GM12873 (cell line): ENCODE data around the gene SHISAL1.

Experiments used
- TF ChIP-seq, protein P1 (sequence below): IDR thresholded peaks from 2 replicates; pipeline ENCODE4 v1.5.1; 2012; ENCODE audit warnings: low read depth, mild to moderate bottlenecking, moderate library complexity, low read length, control low read depth; ENCODE audit not compliant: insufficient read depth; ENCODE audit errors: missing control alignments

The SHISAL1 gene

GRCh38 chr22:44357296-44357965 is 44.7 kb upstream of the SHISAL1 start:
- TF ChIP-seq, protein P1, sequence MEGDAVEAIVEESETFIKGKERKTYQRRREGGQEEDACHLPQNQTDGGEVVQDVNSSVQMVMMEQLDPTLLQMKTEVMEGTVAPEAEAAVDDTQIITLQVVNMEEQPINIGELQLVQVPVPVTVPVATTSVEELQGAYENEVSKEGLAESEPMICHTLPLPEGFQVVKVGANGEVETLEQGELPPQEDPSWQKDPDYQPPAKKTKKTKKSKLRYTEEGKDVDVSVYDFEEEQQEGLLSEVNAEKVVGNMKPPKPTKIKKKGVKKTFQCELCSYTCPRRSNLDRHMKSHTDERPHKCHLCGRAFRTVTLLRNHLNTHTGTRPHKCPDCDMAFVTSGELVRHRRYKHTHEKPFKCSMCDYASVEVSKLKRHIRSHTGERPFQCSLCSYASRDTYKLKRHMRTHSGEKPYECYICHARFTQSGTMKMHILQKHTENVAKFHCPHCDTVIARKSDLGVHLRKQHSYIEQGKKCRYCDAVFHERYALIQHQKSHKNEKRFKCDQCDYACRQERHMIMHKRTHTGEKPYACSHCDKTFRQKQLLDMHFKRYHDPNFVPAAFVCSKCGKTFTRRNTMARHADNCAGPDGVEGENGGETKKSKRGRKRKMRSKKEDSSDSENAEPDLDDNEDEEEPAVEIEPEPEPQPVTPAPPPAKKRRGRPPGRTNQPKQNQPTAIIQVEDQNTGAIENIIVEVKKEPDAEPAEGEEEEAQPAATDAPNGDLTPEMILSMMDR = peak; percentile 9

DNA sequence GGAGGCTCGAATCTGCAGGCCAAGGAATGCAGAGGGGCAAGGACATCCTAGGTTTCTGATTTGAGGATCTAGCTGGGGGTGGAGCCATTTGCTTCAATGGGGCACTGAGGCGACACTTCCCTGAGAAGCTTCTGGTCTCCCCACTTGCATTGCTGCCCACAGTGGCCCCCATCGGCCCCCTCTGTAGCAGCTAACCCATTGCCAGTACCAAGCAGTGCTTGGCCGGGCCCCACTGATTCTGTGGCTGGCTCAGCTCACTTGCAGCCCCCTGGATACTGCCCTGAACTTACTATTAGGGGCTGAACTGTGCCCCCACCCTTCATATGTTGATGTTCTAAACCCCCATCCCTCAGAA is 42.9 kb upstream of the SHISAL1 start:
- TF ChIP-seq, protein P1 = no peak

GRCh38 chr22:44354288-44354687 is 41.5 kb upstream of the SHISAL1 start:
- TF ChIP-seq, protein P1 = no peak

DNA sequence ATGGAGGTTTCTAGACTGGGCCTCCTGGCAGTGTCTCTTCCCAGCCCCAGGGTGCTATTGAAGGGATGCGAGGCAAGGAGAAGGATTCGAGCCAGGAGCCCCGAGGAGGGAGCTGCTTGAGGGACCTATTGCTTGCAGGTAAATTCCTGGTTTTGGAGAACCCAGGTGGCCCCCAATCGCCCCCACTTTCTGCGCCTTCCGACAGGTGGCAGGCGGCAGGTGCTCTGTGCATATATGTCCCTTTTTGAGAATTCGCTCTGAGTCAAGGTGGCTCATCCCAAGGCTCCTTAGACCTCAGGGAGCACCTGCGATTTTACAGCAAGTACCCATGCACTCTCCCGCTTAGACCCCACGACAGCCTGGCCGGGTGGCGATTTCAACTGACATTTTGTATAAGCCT is 40.3 kb upstream of the SHISAL1 start:
- TF ChIP-seq, protein P1 = no peak

DNA sequence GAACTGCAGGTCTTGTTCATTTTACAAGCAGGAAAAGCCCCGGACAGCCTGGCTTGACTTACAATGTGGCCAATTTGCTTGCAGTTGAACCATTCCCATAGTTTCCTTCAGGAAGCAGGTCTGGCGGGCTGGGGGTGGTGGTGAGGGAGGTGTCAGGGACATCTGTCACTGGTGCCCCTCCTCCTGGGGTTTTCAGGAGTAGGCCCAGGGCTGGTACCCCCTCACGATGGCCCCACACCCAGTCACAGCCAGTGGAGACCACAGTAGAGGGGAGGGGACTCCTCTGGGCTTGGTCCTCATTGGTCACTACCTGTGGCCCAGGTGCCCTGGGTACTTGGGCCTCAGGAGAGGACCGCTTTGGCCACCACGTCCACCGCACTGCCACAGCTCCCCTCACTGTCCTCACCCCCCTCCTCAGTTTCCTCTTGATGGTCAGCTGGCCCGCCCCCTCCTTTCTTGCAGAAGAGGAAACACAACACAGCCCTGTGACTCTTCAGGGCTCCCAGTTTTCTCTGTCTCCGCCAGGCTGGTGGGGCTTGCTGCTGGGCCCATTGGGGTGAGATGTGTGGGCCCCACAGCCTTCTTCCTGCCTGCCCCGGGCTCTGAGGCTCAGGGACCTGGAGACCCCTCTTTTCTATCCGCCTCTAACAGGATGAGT is 39.8 kb upstream of the SHISAL1 start:
- TF ChIP-seq, protein P1 = no peak

DNA sequence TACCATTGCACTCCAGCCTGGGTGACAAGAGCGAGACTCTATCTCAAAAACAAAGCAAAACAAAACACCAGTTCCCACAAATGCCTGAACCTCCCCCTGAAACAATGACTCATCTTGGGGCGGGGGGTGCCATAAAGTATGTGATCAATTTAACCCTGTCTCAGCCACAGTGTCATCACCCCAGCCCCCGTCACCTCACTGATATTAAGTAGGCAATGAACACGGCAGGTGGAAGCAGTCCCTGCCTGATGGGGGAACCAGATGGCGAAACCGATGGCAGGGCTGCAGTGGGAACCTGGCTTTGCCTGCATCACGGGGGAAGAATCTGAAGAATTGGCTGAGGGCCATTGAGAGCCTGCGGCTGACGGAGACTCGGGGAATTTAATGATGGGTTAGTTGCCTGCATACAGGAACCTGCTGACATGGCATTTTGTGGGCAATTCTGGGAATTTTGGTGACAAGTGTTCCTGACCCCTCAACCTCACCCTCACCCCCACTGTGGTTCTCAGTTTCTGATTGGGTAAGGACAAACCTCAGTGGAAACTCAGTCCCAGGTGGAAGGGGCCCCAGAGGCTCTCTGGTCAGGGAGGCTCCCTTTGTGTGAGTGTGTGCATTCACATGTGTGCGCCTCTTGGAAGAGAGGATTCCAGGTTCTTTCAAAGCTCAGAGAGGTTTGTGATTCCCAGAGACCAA is 39.1 kb upstream of the SHISAL1 start:
- TF ChIP-seq, protein P1 = no peak

DNA sequence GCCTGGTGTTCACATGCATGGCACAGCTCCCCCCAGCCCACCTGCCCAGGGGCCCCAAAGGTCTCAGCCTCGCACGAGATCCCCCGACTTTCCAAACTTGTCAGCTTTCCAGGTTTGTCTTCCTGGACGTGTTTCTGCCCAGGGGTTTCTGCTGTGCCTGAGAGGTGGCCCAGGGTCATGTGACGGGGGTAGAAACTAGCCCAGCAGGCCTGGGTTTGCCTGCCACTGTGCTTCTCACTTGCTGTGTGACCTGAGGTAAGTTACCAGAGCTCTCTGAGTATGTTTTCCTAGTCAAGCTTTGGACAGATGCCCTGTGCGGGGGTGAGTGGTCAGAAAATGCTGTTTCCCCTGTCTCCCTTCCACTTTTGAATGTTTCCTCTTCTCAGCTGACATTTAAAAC is 38.3 kb upstream of the SHISAL1 start:
- TF ChIP-seq, protein P1 = no peak
